ENCODE data around the gene MARCHF10.
A peak's percentile ranks its signal among the peaks of the same experiment; 100 is the strongest.
"Not testable (repeated sequence)": the region's sequence is repeated elsewhere in the genome, so short reads cannot be mapped to it uniquely, and the experiment has no call there.

MARCHF10 gene

GRCh38 chr17:62790564-62790986 lies 17.5 kb downstream of the MARCHF10 start:
- no peak for DNase-seq (ENCODE audit: low spot score)

GRCh38 chr17:62787366-62787765 lies 20.7 kb downstream of the MARCHF10 start:
- no peak for DNase-seq (ENCODE audit: low spot score)

- no peak for DNase-seq (ENCODE audit: low spot score)
Observed at GRCh38 chr17:62786646-62787045, 21.5 kb downstream of the MARCHF10 start.

- not testable (repeated sequence) for DNase-seq (ENCODE audit: low spot score)
Observed at GRCh38 chr17:62785983-62786382, 22.1 kb downstream of the MARCHF10 start.

- DNase-seq (ENCODE audit: low spot score) = no peak
Observed at GRCh38 chr17:62782730-62783270, 25.3 kb downstream of the MARCHF10 start.

- no peak for DNase-seq (ENCODE audit: low spot score)
Observed at GRCh38 chr17:62781831-62782251, 26.3 kb downstream of the MARCHF10 start.

- no peak for DNase-seq (ENCODE audit: low spot score)
Observed at GRCh38 chr17:62781356-62781755, 26.8 kb downstream of the MARCHF10 start.

- DNase-seq (ENCODE audit: low spot score) = no peak
Observed at GRCh38 chr17:62780951-62781350, 27.2 kb downstream of the MARCHF10 start.

GRCh38 chr17:62780269-62780668 lies 27.8 kb downstream of the MARCHF10 start:
- no peak for DNase-seq (ENCODE audit: low spot score)

GRCh38 chr17:62778990-62779681 lies 29.0 kb downstream of the MARCHF10 start:
- DNase-seq (ENCODE audit: low spot score) = peak; percentile 62

GRCh38 chr17:62775876-62776275 lies 32.2 kb downstream of the MARCHF10 start:
- no peak for DNase-seq (ENCODE audit: low spot score)

GRCh38 chr17:62774338-62774737 lies 33.8 kb downstream of the MARCHF10 start:
- no peak for DNase-seq (ENCODE audit: low spot score)

- no peak for DNase-seq (ENCODE audit: low spot score)
Observed at GRCh38 chr17:62767997-62768396, 40.1 kb downstream of the MARCHF10 start.

GRCh38 chr17:62765351-62765750 lies 42.8 kb downstream of the MARCHF10 start:
- DNase-seq (ENCODE audit: low spot score) = no peak

GRCh38 chr17:62763891-62764600 lies 44.1 kb downstream of the MARCHF10 start:
- no peak for DNase-seq (ENCODE audit: low spot score)

GRCh38 chr17:62761884-62762283 lies 46.2 kb downstream of the MARCHF10 start:
- DNase-seq (ENCODE audit: low spot score) = peak; percentile 37

GRCh38 chr17:62760945-62761267 lies 47.2 kb downstream of the MARCHF10 start:
- no peak for DNase-seq (ENCODE audit: low spot score)

- DNase-seq (ENCODE audit: low spot score) = no peak
Observed at GRCh38 chr17:62760059-62760944, 47.8 kb downstream of the MARCHF10 start.

- DNase-seq (ENCODE audit: low spot score) = no peak
Observed at GRCh38 chr17:62757500-62757951, 50.6 kb downstream of the MARCHF10 start.

GRCh38 chr17:62756198-62756597 lies 51.9 kb downstream of the MARCHF10 start:
- DNase-seq (ENCODE audit: low spot score) = no peak

GRCh38 chr17:62755141-62755851 lies 52.8 kb downstream of the MARCHF10 start:
- DNase-seq (ENCODE audit: low spot score) = no peak

GRCh38 chr17:62754631-62755030 lies 53.5 kb downstream of the MARCHF10 start:
- DNase-seq (ENCODE audit: low spot score) = no peak
